Osteocyte (in vitro differentiated cells): Measurements from ENCODE around the gene ART5. TPM values are rescaled to one million over a fixed set of nuclear protein-coding genes. Genes with fewer than 3 reads are reported as not detected.

ENCODE experiments used
- DNase-seq: peaks from one replicate; pipeline ENCODE4 v3.0.0; 2021; ENCODE audit warnings: mixed read lengths; ENCODE audit not compliant: unreplicated experiment; ENCODE audit errors: extremely low spot score
- H3K27ac Mint-ChIP-seq: one replicate; pipeline ENCODE4 v1.8.0; 2021; ENCODE audit warnings: mild to moderate bottlenecking, mixed read lengths; ENCODE audit not compliant: unreplicated experiment
- H3K27me3 Mint-ChIP-seq: one replicate; pipeline ENCODE4 v1.8.0; 2021; ENCODE audit warnings: mixed read lengths; ENCODE audit not compliant: unreplicated experiment
- H3K36me3 Mint-ChIP-seq: one replicate; pipeline ENCODE4 v1.8.0; 2021; ENCODE audit warnings: mixed read lengths; ENCODE audit not compliant: unreplicated experiment
- H3K4me1 Mint-ChIP-seq: one replicate; pipeline ENCODE4 v1.8.0; 2021; ENCODE audit warnings: mixed read lengths; ENCODE audit not compliant: unreplicated experiment
- H3K4me3 Mint-ChIP-seq: one replicate; pipeline ENCODE4 v1.8.0; 2021; ENCODE audit warnings: mild to moderate bottlenecking, moderate library complexity, mixed read lengths; ENCODE audit not compliant: unreplicated experiment
- H3K9me3 Mint-ChIP-seq: one replicate; pipeline ENCODE4 v1.8.0; 2021; ENCODE audit warnings: mixed read lengths; ENCODE audit not compliant: unreplicated experiment
- CTCF ChIP-seq: fragments of 200-600 bp; sonication (generic); IDR thresholded peaks from 2 replicates; pipeline ENCODE4 v1.5.0; 2021; ENCODE audit warnings: antibody characterized with exemption, mild to moderate bottlenecking, moderate library complexity
- total RNA-seq: library from RNA; stranded (reverse); gene quantifications from 2 replicates; pipeline ENCODE4 v1.2.1, GENCODE V29; 2021

Gene ART5
- total RNA-seq, 1 donor from 2014 or later: 0.38 TPM

- H3K27me3 Mint-ChIP-seq: peaks cover 10% of the 10 kb centered on the region
Observed at GRCh38 chr11:3642071-3642951, 519 bp upstream of the ART5 start.

GRCh38 chr11:3641191-3641590 is 601 bp downstream of the ART5 start:
- peak overlapping the region; percentile 63 for H3K4me3 Mint-ChIP-seq
- H3K4me1 Mint-ChIP-seq: peaks cover 12% of the 10 kb centered on the region
- H3K27me3 Mint-ChIP-seq: peaks cover 16% of the 10 kb centered on the region
- no peak overlapping the region for H3K27ac Mint-ChIP-seq
- peaks cover 5% of the 10 kb centered on the region for H3K9me3 Mint-ChIP-seq
- TF ChIP-seq CTCF: no peak
- peaks cover 3% of the 10 kb centered on the region for H3K36me3 Mint-ChIP-seq
- no peak for DNase-seq

More at GRCh38 chr11:3642071-3642951, 519 bp upstream of the ART5 start:
- peaks cover 3% of the 10 kb centered on the region for H3K36me3 Mint-ChIP-seq
- H3K27ac Mint-ChIP-seq: no peak overlapping the region
- peak; percentile 90 for DNase-seq
- H3K9me3 Mint-ChIP-seq: peaks cover 5% of the 10 kb centered on the region
- peaks cover 12% of the 10 kb centered on the region for H3K4me1 Mint-ChIP-seq
- peak overlapping the region; percentile 77 for H3K4me3 Mint-ChIP-seq
- TF ChIP-seq CTCF: no peak

- Mint-ChIP-seq H3K36me3 (peaks cover 3% of the 10 kb centered on the region), H3K27ac (no peak overlapping the region), H3K4me3 (no peak overlapping the region), H3K4me1 (peaks cover 12% of the 10 kb centered on the region), H3K9me3 (peaks cover 5% of the 10 kb centered on the region), H3K27me3 (peaks cover 15% of the 10 kb centered on the region)
- no peak for TF ChIP-seq CTCF
- no peak for DNase-seq
Observed at GRCh38 chr11:3639841-3640240, 2.0 kb downstream of the ART5 start.

- no peak overlapping the region for H3K27ac Mint-ChIP-seq
- no peak overlapping the region for H3K4me3 Mint-ChIP-seq
- peaks cover 15% of the 10 kb centered on the region for H3K27me3 Mint-ChIP-seq
- no peak for DNase-seq
- no peaks in the 10 kb centered on the region for H3K36me3 Mint-ChIP-seq
- peaks cover 7% of the 10 kb centered on the region for H3K4me1 Mint-ChIP-seq
- H3K9me3 Mint-ChIP-seq: no peaks in the 10 kb centered on the region
- no peak for TF ChIP-seq CTCF
Observed at GRCh38 chr11:3638513-3638912, 3.3 kb downstream of the ART5 start.

- Mint-ChIP-seq H3K4me1 (no peaks in the 10 kb centered on the region), H3K36me3 (no peaks in the 10 kb centered on the region), H3K27me3 (peaks cover 17% of the 10 kb centered on the region), H3K9me3 (no peaks in the 10 kb centered on the region), H3K4me3 (no peak overlapping the region), H3K27ac (no peak overlapping the region)
- no peak for TF ChIP-seq CTCF
- DNase-seq: no peak
Observed at GRCh38 chr11:3637201-3637600, 4.6 kb downstream of the ART5 start.
